HUES48 (cell line): ENCODE data around the gene HDAC4.

Source experiments
- H3K27ac ChIP-seq: one replicate; pipeline ENCODE4 v1.7.0; 2013; ENCODE audit warnings: low read depth, low read length, inconsistent platforms
- H3K27me3 ChIP-seq: 2 replicates; pipeline ENCODE4 v1.6.1; 2013; ENCODE audit warnings: mild to moderate bottlenecking, low read length; ENCODE audit not compliant: control insufficient read depth, insufficient read depth
- H3K36me3 ChIP-seq: 2 replicates; pipeline ENCODE4 v1.6.1; 2013; ENCODE audit warnings: low read length; ENCODE audit not compliant: control insufficient read depth, insufficient read depth
- H3K4me1 ChIP-seq: 2 replicates; pipeline ENCODE4 v1.6.1; 2013; ENCODE audit warnings: mild to moderate bottlenecking, low read length; ENCODE audit not compliant: control insufficient read depth, insufficient read depth
- H3K4me3 ChIP-seq: 2 replicates; pipeline ENCODE4 v1.5.1; 2013; ENCODE audit warnings: mild to moderate bottlenecking, low read depth, low read length
- H3K9ac ChIP-seq: 2 replicates; pipeline ENCODE4 v1.6.1; 2013; ENCODE audit warnings: mild to moderate bottlenecking, low read depth, low read length, moderate library complexity
- H3K9me3 ChIP-seq: 2 replicates; pipeline ENCODE4 v1.6.1; 2013; ENCODE audit warnings: low read length; ENCODE audit not compliant: control insufficient read depth, insufficient read depth

HDAC4 gene

GRCh38 chr2:239439754-239440315, 39.0 kb upstream of the HDAC4 start:
- Histone ChIP-seq H3K4me1 (peaks cover 19% of the 10 kb centered on the region), H3K27me3 (peaks cover 10% of the 10 kb centered on the region; the same call in 1 of the 2 replicates), H3K36me3 (no peaks in the 10 kb centered on the region), H3K9me3 (no peaks in the 10 kb centered on the region), H3K4me3 (peak overlapping the region; percentile 44; the same call in 1 of the 2 replicates), H3K9ac (no peak overlapping the region), H3K27ac (peak overlapping the region; percentile 75)

- Histone ChIP-seq H3K36me3 (no peaks in the 10 kb centered on the region), H3K4me3 (no peak overlapping the region), H3K27me3 (peaks cover 10% of the 10 kb centered on the region; the same call in 1 of the 2 replicates), H3K9ac (no peak overlapping the region), H3K4me1 (peaks cover 19% of the 10 kb centered on the region), H3K9me3 (no peaks in the 10 kb centered on the region), H3K27ac (no peak overlapping the region)
These were observed 38.4 kb upstream of the HDAC4 start for GRCh38 chr2:239438995-239439753.

- H3K9ac ChIP-seq: no peak overlapping the region
- peaks cover 10% of the 10 kb centered on the region; the same call in 1 of the 2 replicates for H3K27me3 ChIP-seq
- H3K9me3 ChIP-seq: no peaks in the 10 kb centered on the region
These were observed 37.5 kb upstream of the HDAC4 start for GRCh38 chr2:239438368-239438767.

GRCh38 chr2:239436669-239437335, 36.0 kb upstream of the HDAC4 start:
- Histone ChIP-seq H3K4me3 (no peak overlapping the region), H3K9ac (no peak overlapping the region), H3K27me3 (peaks cover 10% of the 10 kb centered on the region; the same call in 1 of the 2 replicates), H3K36me3 (no peaks in the 10 kb centered on the region), H3K4me1 (peaks cover 17% of the 10 kb centered on the region), H3K27ac (no peak overlapping the region), H3K9me3 (no peaks in the 10 kb centered on the region)

More at GRCh38 chr2:239438368-239438767, 37.5 kb upstream of the HDAC4 start:
- no peaks in the 10 kb centered on the region for H3K36me3 ChIP-seq
- H3K27ac ChIP-seq: no peak overlapping the region
- H3K4me1 ChIP-seq: peaks cover 19% of the 10 kb centered on the region
- H3K4me3 ChIP-seq: no peak overlapping the region

- H3K4me3 ChIP-seq: no peak overlapping the region
- H3K27ac ChIP-seq: no peak overlapping the region
- no peaks in the 10 kb centered on the region for H3K9me3 ChIP-seq
- no peaks in the 10 kb centered on the region for H3K36me3 ChIP-seq
- peaks cover 10% of the 10 kb centered on the region; the same call in 1 of the 2 replicates for H3K27me3 ChIP-seq
- peaks cover 10% of the 10 kb centered on the region for H3K4me1 ChIP-seq
- H3K9ac ChIP-seq: no peak overlapping the region
These were observed 35.3 kb upstream of the HDAC4 start for GRCh38 chr2:239436076-239436475.

DNA sequence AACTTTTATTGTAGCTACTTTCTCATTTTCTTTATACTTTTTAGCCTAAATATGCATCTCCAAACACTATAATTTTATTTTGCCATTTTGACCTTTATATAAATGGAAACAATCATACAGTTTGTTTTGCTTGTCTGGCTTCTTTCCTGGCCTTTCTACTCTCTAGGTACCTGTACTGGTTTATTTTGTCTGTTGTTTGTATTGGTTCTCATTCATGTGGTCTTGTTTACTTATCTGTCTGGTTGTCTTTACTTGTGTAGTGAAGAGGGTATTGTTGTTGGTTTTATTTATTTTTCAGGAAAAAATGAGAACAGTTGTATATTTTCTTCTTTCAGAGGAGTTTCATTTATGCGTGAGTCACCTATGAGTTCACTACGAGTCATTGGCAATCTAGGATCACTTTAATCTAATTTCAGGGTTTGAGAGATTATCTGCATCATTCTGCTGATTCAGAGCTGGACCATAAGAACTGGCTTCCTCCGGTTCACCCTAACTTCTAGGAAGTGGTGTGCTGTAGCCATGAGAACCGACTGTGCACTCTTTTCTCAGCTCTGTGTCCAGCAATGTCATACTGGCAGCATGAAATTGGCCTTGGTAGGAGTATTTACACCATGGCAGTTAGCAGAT, 33.1 kb upstream of the HDAC4 start:
- no peaks in the 10 kb centered on the region for H3K36me3 ChIP-seq
- H3K27me3 ChIP-seq: no peaks in the 10 kb centered on the region
- no peak overlapping the region for H3K9ac ChIP-seq
- H3K4me1 ChIP-seq: no peaks in the 10 kb centered on the region
- H3K9me3 ChIP-seq: no peaks in the 10 kb centered on the region
- H3K27ac ChIP-seq: no peak overlapping the region
- no peak overlapping the region for H3K4me3 ChIP-seq

GRCh38 chr2:239432174-239432573, 31.4 kb upstream of the HDAC4 start:
- H3K9me3 ChIP-seq: no peaks in the 10 kb centered on the region
- H3K4me1 ChIP-seq: no peaks in the 10 kb centered on the region
- H3K4me3 ChIP-seq: no peak overlapping the region
- H3K9ac ChIP-seq: no peak overlapping the region
- no peaks in the 10 kb centered on the region for H3K27me3 ChIP-seq
- H3K27ac ChIP-seq: no peak overlapping the region
- no peaks in the 10 kb centered on the region for H3K36me3 ChIP-seq

DNA sequence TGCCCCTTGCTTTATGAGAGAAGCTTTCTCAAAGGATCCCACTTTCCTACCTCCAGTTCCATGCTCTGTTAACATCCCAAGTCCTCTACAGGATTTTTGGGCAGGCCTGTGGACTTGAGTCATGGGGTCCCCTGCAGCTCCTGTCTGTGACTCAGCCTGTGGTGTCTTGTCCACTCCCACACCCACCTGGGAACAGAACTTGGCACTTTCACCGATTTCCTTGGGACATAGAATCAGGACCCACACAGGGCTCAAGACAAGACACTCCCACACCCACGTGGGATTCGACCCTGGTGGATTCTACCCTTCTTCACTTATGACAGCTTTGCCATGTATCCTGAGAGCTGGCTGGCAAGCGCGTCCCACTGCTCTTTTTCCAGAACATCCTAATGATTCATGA, 30.7 kb upstream of the HDAC4 start:
- H3K4me3 ChIP-seq: no peak overlapping the region
- H3K27ac ChIP-seq: no peak overlapping the region
- no peaks in the 10 kb centered on the region for H3K27me3 ChIP-seq
- no peak overlapping the region for H3K9ac ChIP-seq
- H3K36me3 ChIP-seq: no peaks in the 10 kb centered on the region
- no peaks in the 10 kb centered on the region for H3K4me1 ChIP-seq
- no peaks in the 10 kb centered on the region for H3K9me3 ChIP-seq

GRCh38 chr2:239429473-239430350, 28.9 kb upstream of the HDAC4 start:
- Histone ChIP-seq H3K4me3 (no peak overlapping the region), H3K36me3 (no peaks in the 10 kb centered on the region), H3K27me3 (no peaks in the 10 kb centered on the region), H3K9ac (no peak overlapping the region), H3K9me3 (no peaks in the 10 kb centered on the region), H3K4me1 (no peaks in the 10 kb centered on the region), H3K27ac (no peak overlapping the region)

DNA sequence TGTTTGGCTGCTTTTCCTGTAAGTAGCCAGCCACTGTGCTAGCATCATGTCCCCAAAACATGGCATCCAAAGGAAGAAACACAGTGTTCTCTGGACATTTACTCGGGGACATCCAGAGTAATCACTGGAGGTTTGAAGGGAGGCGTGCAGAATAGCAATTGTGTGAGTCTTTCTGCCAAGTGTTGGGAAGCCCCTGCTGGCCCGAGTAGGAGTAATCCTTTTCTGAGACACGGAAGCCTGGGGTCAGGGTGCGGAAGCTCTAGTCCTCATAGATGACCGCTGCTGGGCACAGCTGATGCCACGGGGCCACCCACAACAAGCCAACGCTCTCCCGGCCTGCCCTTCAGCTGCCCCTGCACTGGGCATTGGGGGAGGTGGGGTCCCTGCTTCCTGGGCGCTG, 24.8 kb upstream of the HDAC4 start:
- Histone ChIP-seq H3K4me1 (no peaks in the 10 kb centered on the region), H3K4me3 (no peak overlapping the region), H3K9me3 (no peaks in the 10 kb centered on the region), H3K36me3 (no peaks in the 10 kb centered on the region), H3K9ac (no peak overlapping the region), H3K27me3 (no peaks in the 10 kb centered on the region), H3K27ac (no peak overlapping the region)
